Measurements from ENCODE around the gene CRYZ.

CRYZ gene

DNA sequence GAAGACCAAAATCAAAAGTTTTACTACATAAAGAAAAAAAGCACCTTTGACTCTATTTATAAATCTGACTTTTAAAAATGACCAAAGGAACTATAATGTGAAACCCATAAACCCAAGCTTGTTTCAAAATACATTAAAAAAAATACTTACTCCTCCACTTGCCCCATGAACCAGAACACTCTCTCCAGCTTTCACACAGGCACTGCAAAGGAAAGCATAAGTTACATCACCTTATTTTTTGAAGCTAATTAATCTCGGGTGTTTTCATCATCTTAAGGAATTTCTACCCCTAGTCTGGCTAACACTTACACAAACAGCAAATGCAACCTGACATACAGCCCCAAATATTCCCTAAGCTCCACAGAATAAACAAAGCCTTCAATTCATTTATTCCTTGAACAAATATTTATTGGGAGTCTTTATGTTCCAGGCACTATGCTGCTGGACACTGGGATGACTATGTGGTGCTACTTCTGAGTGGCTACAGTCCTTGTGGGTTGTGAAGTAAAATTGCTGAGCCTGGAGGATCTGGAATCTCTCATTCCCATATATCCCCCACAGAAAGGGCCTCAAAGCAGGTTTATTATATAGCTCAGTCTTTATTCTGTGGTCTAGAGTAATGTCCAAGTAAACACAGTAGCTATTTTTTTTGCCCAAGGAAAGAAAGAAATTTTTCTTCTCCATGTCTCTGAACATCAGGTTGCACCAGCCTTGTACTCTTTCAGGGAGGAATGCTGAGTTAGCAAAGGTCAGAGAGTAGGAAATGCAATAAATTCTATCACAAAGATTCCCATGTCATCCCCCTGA lies 18.2 kb downstream of the CRYZ start:
- Histone ChIP-seq H3K4me1 (ENCODE audit: control insufficient read depth in 1 of 2, insufficient read depth in 1 of 2, low read depth in 1 of 2, low read length in 1 of 2) (no peaks in the 10 kb centered on the region), H3K27me3 (no peaks in the 10 kb centered on the region), H3K4me3 (ENCODE audit: low read depth in 1 of 2, low read length in 1 of 2) (no peak overlapping the region), H3K36me3 (no peaks in the 10 kb centered on the region), H3K9me3 (no peaks in the 10 kb centered on the region), H3K27ac (no peak overlapping the region)
- TF ChIP-seq, protein P1, sequence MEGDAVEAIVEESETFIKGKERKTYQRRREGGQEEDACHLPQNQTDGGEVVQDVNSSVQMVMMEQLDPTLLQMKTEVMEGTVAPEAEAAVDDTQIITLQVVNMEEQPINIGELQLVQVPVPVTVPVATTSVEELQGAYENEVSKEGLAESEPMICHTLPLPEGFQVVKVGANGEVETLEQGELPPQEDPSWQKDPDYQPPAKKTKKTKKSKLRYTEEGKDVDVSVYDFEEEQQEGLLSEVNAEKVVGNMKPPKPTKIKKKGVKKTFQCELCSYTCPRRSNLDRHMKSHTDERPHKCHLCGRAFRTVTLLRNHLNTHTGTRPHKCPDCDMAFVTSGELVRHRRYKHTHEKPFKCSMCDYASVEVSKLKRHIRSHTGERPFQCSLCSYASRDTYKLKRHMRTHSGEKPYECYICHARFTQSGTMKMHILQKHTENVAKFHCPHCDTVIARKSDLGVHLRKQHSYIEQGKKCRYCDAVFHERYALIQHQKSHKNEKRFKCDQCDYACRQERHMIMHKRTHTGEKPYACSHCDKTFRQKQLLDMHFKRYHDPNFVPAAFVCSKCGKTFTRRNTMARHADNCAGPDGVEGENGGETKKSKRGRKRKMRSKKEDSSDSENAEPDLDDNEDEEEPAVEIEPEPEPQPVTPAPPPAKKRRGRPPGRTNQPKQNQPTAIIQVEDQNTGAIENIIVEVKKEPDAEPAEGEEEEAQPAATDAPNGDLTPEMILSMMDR (IDR thresholded peaks at IDR 0.05) = no peak

DNA sequence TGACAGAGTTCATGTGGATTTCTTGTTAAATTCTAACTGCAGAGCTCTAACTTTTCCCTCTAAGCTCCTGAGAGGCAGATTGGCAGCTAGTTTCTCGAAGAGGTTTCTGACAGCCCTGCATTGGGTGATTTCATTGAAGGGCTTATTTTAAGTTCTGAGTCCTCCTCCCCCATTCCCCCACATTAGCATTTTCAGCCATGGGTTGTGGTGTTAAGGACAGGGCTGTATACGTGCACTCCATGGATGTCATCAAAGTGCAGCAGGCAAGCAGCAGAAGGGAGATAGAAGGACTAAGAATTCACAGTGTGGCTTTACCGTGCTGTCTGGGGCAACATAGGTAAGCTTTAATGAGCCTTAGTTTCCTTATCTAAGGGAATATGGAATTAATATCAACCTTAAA lies 19.0 kb downstream of the CRYZ start:
- no peak overlapping the region for H3K27ac ChIP-seq
- H3K9me3 ChIP-seq = no peaks in the 10 kb centered on the region
- TF ChIP-seq, protein P1 (IDR thresholded peaks at IDR 0.05) = no peak
- no peaks in the 10 kb centered on the region for H3K27me3 ChIP-seq
- no peaks in the 10 kb centered on the region for H3K4me1 ChIP-seq (ENCODE audit: control insufficient read depth in 1 of 2, insufficient read depth in 1 of 2, low read depth in 1 of 2, low read length in 1 of 2)
- no peak overlapping the region for H3K4me3 ChIP-seq (ENCODE audit: low read depth in 1 of 2, low read length in 1 of 2)
- no peaks in the 10 kb centered on the region for H3K36me3 ChIP-seq

DNA sequence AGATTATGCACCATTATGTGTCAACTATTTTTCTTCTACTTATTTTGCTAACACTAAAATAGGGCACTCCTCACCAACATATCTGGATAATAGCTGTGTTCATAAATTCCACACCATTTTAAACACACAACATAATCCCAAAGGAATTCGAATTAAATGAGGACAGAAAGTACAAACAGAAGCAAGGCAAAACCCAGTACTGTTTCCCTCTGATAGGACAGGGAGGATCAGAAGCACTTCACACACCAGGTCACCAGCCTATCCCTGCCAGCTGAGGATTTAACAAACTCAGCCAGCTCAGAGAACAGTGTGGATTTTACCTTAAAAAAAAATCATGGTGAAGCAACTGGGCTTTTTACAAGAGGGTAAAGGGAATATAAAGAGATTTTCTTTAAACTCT lies 20.0 kb downstream of the CRYZ start:
- H3K27ac ChIP-seq = no peak overlapping the region
- no peaks in the 10 kb centered on the region for H3K9me3 ChIP-seq
- H3K4me3 ChIP-seq (ENCODE audit: low read depth in 1 of 2, low read length in 1 of 2) = no peak overlapping the region
- no peaks in the 10 kb centered on the region for H3K4me1 ChIP-seq (ENCODE audit: control insufficient read depth in 1 of 2, insufficient read depth in 1 of 2, low read depth in 1 of 2, low read length in 1 of 2)
- H3K27me3 ChIP-seq = no peaks in the 10 kb centered on the region
- H3K36me3 ChIP-seq = no peaks in the 10 kb centered on the region
- TF ChIP-seq, protein P1 (IDR thresholded peaks at IDR 0.05) = no peak

DNA sequence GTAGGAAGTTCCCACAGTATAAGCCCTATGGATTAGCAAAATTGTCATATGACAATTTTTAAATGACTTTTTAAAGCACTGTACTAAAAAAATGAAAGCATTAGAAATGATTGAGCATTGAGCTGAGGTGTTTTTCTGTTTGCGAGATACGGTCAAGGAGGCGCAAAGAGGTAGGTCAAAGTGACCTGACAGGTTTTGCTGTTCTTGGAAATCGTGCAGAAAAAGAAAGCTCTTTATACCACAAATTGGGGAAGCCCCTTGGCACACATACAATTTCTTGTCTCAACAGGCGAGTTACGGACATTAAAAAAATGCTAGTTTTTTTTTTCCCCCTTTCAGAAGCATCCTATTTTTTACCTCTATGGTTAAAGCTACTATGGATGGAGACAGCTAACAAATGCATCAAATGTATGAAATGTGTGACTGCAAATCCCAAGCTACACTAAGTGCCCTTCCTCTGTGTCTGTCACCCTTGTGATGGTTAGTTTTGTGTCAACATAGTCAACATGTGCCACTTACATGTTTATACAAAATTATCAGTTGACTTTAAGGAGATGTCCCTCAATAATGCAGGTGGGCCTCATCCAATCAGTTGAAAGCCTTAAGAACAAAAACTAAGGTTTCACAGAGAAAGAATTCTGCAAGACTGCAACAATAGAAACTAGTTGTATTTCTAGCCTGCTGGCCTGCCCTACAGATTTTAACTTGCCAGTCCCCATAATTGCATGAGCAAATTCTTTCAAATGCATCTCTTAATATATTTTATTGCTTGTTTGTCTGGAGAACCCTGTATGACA lies 29.3 kb downstream of the CRYZ start:
- H3K36me3 ChIP-seq = no peaks in the 10 kb centered on the region
- H3K27ac ChIP-seq = no peak overlapping the region
- H3K4me3 ChIP-seq (ENCODE audit: low read depth in 1 of 2, low read length in 1 of 2) = no peak overlapping the region
- no peaks in the 10 kb centered on the region for H3K9me3 ChIP-seq
- no peaks in the 10 kb centered on the region for H3K4me1 ChIP-seq (ENCODE audit: control insufficient read depth in 1 of 2, insufficient read depth in 1 of 2, low read depth in 1 of 2, low read length in 1 of 2)
- no peaks in the 10 kb centered on the region for H3K27me3 ChIP-seq
- TF ChIP-seq, protein P1 (IDR thresholded peaks at IDR 0.05) = no peak

DNA sequence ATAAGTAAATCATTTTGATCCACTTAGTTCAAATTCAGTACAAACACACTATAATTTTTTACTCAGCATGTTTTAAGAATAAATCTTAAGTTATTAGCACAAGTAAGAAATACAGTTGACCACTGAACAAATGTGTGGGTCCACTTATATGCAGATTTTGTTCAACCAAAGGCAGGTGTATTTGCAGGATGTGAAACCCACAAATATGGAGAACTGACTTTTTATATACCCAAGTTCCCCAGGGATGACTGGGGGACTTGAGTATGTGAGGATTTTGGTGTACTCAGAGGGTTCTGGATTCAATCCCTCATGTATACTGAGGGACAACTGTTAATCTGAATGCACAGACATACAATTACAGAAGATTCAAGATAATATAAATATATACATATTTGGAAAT lies 33.5 kb downstream of the CRYZ start:
- no peaks in the 10 kb centered on the region for H3K36me3 ChIP-seq
- TF ChIP-seq, protein P1 (IDR thresholded peaks at IDR 0.05) = no peak
- no peaks in the 10 kb centered on the region for H3K4me1 ChIP-seq (ENCODE audit: control insufficient read depth in 1 of 2, insufficient read depth in 1 of 2, low read depth in 1 of 2, low read length in 1 of 2)
- H3K4me3 ChIP-seq (ENCODE audit: low read depth in 1 of 2, low read length in 1 of 2) = no peak overlapping the region
- H3K27ac ChIP-seq = no peak overlapping the region
- no peaks in the 10 kb centered on the region for H3K9me3 ChIP-seq
- H3K27me3 ChIP-seq = no peaks in the 10 kb centered on the region
